DND-41 (cell line): ENCODE results near the gene EPB41L4B.

Source experiments
- CTCF ChIP-seq: IDR thresholded peaks from 2 replicates; pipeline ENCODE4 v1.5.1; 2012; ENCODE audit warnings: borderline replicate concordance, low read length, moderate library complexity, mild to moderate bottlenecking; ENCODE audit not compliant: poor library complexity, severe bottlenecking; ENCODE audit errors: extremely low read depth
- EZH2 ChIP-seq: IDR thresholded peaks from 3 replicates; pipeline ENCODE4 v1.6.1; 2012; ENCODE audit warnings: borderline replicate concordance, low read depth, mild to moderate bottlenecking, moderate library complexity, low read length, inconsistent platforms; ENCODE audit not compliant: severe bottlenecking

- TF ChIP-seq CTCF (no peak), EZH2 (no peak)
These were observed 126.8 kb downstream of the EPB41L4B start for GRCh38 chr9:109193974-109194556.
